ENCODE results near the gene KNCN. TPM values are rescaled to one million over a fixed set of nuclear protein-coding genes. Genes with fewer than 3 reads are reported as not detected.

KNCN gene
- total RNA-seq, 1 experiment from 2014 or later = not detected

DNA sequence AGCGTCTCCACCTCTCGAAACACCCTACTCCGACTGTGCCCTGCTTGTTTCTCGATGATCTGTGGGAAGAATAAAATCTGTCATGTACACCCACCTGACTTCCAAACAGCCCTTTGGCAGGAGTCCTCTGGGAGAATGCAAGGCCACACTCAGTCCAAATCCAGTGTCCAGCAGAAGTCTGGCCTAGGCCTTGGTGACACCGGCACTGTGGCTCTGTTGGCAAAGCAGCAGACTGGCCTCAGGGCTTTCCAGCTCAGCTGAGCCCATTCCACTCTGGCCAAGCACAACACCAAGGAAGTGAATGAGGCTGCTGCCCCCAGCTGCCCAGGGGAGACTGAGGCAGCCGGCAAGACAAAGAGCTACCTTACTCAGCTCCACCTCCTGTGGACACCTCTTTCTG lies 25.1 kb upstream of the KNCN start:
- no peak overlapping the region for H2AK5ac ChIP-seq (ENCODE audit: insufficient read length, low read length)
- no peak for TF ChIP-seq CTCF (conservative IDR thresholded peaks at IDR 0.05)

More for the DNA sequence above, 25.1 kb upstream of the KNCN start:
- Histone ChIP-seq H3K14ac (ENCODE audit: insufficient read depth, low read length) (no peak overlapping the region), H2BK5ac (ENCODE audit: insufficient read length, low read length) (no peak overlapping the region), H4K5ac (ENCODE audit: insufficient read length, low read depth, low read length) (no peak overlapping the region), H3K4me2 (ENCODE audit: insufficient read depth, insufficient read length, low read length) (no peak overlapping the region), H3K23me2 (ENCODE audit: insufficient read length, low read depth, low read length, poor library complexity, severe bottlenecking) (peaks cover 2% of the 10 kb centered on the region), H4K8ac (replicated peaks; ENCODE audit: insufficient read length, low read depth, low read length) (no peak overlapping the region), H2BK15ac (ENCODE audit: low read depth, low read length) (no peak overlapping the region), H2AFZ (ENCODE audit: low read length) (no peak overlapping the region), H3K27me3 (ENCODE audit: insufficient read depth, low read length) (no peaks in the 10 kb centered on the region), H3K18ac (ENCODE audit: insufficient read length, low read depth, low read length) (no peak overlapping the region), H3K79me2 (ENCODE audit: insufficient read depth, low read length) (no peaks in the 10 kb centered on the region), H2BK20ac (ENCODE audit: low read depth, low read length, poor library complexity, severe bottlenecking) (no peak overlapping the region), H3K4ac (ENCODE audit: low read depth, low read length) (no peak overlapping the region), H3K79me1 (ENCODE audit: insufficient read depth, low read depth, low read length, poor library complexity, severe bottlenecking) (no peaks in the 10 kb centered on the region), H4K91ac (ENCODE audit: insufficient read length, low read depth, low read length) (no peak overlapping the region), H3K4me1 (ENCODE audit: insufficient read depth, low read length) (no peaks in the 10 kb centered on the region; the same call in 1 of the 2 replicates), H3K56ac (ENCODE audit: insufficient read length, low read depth, low read length) (no peak overlapping the region), H3K9me3 (ENCODE audit: control insufficient read depth, low read depth, low read length) (no peaks in the 10 kb centered on the region), H4K20me1 (ENCODE audit: control insufficient read depth, insufficient read depth, insufficient read length) (no peaks in the 10 kb centered on the region), H3T11ph (ENCODE audit: low read length) (no peak overlapping the region), H2BK12ac (ENCODE audit: insufficient read length, low read depth, low read length) (no peak overlapping the region), H3K23ac (ENCODE audit: insufficient read length, low read depth, low read length) (no peak overlapping the region), H3K27ac (ENCODE audit: insufficient read length, low read depth, low read length) (no peak overlapping the region), H2BK120ac (ENCODE audit: low read depth, low read length, poor library complexity, severe bottlenecking) (no peak overlapping the region), H3K9ac (ENCODE audit: extremely low read depth, insufficient read length, low read length) (no peak overlapping the region)
- Mint-ChIP-seq H3K9me3 (no peaks in the 10 kb centered on the region), H3K27ac (peak overlapping the region in 1 of 3 experiments; percentile 22; a peak in 2 of 7 replicates), H3K4me3 (no peak overlapping the region), H3K36me3 (ENCODE audit: insufficient read depth in 1 of 3, low read depth in 3 of 3) (peaks cover 0 to 10% (median 5%) of the 10 kb centered on the region in 3 experiments; a peak in 4 of 7 replicates), H3K27me3 (ENCODE audit: low read depth) (no peaks in the 10 kb centered on the region), H3K4me1 (peaks cover 24 to 34% of the 10 kb centered on the region in 2 experiments)
- no peak for DNase-seq
- no CpG with 5 or more reads among the region's 6 CpGs for whole genome bisulfite sequencing (ENCODE audit: extremely low coverage, insufficient read length, low lambda C conversion rate)
